H1 (cell line): Measurements from ENCODE around the gene SNW1. TPM values are rescaled to one million over a fixed set of nuclear protein-coding genes. Genes with fewer than 3 reads are reported as not detected.
A peak's percentile ranks its signal among the peaks of the same experiment; 100 is the strongest.

Experiments
- ASH2L ChIP-seq: fragments of 200-600, 300-600 bp; sonication (generic); IDR thresholded peaks from one replicate; pipeline ENCODE4 v1.7.1; 2017; ENCODE audit warnings: low read length
- BACH1 ChIP-seq: IDR thresholded peaks from 2 replicates; pipeline ENCODE4 v1.6.1; 2012; ENCODE audit warnings: low read length, improper control_type of control experiment
- CREB1 ChIP-seq: IDR thresholded peaks from 2 replicates; pipeline ENCODE4 v1.6.1; 2012; ENCODE audit warnings: inconsistent platforms
- EP300 ChIP-seq, 2 experiments: IDR thresholded peaks; 1 replicate in 1 of 2; 2 replicates in 1 of 2; pipeline ENCODE4 v1.6.1; 2011 to 2012; ENCODE audit warnings: low read depth in 2 of 2, low read length in 2 of 2, mild to moderate bottlenecking in 2 of 2, borderline replicate concordance in 1 of 2, inconsistent platforms in 1 of 2, moderate library complexity in 1 of 2
- HDAC2 ChIP-seq, 2 experiments: fragments of 300-600 bp in 1 of 2; sonication (generic) in 1 of 2; IDR thresholded peaks; 2 replicates each; pipeline ENCODE4 v1.6.1; 2011 to 2012; ENCODE audit warnings: low read depth in 2 of 2, low read length in 2 of 2, mild to moderate bottlenecking in 2 of 2, moderate library complexity in 2 of 2, borderline replicate concordance in 1 of 2, inconsistent platforms in 1 of 2
- JUND ChIP-seq: IDR thresholded peaks from 2 replicates; pipeline ENCODE4 v1.6.1; 2011; ENCODE audit warnings: mild to moderate bottlenecking, improper control_type of control experiment, low read length
- KDM4A ChIP-seq: IDR thresholded peaks from one replicate; pipeline ENCODE4 v1.7.1; 2012; ENCODE audit warnings: low read depth, mild to moderate bottlenecking, moderate library complexity, low read length, inconsistent platforms; ENCODE audit not compliant: severe bottlenecking
- KDM5A ChIP-seq: fragments of 200-600 bp; IDR thresholded peaks from 2 replicates; pipeline ENCODE4 v1.7.1; 2012; ENCODE audit warnings: mild to moderate bottlenecking, low read length, inconsistent platforms, mixed read lengths
- NRF1 ChIP-seq: IDR thresholded peaks from 2 replicates; pipeline ENCODE4 v1.6.1; 2011; ENCODE audit warnings: mild to moderate bottlenecking, low read depth, low read length, improper control_type of control experiment
- PHF8 ChIP-seq: fragments of 200-600 bp; sonication (generic); conservative IDR thresholded peaks from 2 replicates; pipeline ENCODE4 v1.7.1; 2012; ENCODE audit warnings: low read depth, mild to moderate bottlenecking, inconsistent platforms, low read length, moderate library complexity
- POLR2A ChIP-seq, 2 experiments: IDR thresholded peaks; 1 replicate in 1 of 2; 2 replicates in 1 of 2; pipeline ENCODE4 v1.6.1; 2011; ENCODE audit warnings: low read depth in 2 of 2, low read length in 2 of 2, mild to moderate bottlenecking in 2 of 2; ENCODE audit errors: control extremely low read depth in 1 of 2
- POLR2AphosphoS5 ChIP-seq: IDR thresholded peaks from 2 replicates; pipeline ENCODE4 v1.6.1; 2011; ENCODE audit warnings: low read depth, low read length
- SP2 ChIP-seq: IDR thresholded peaks from 2 replicates; pipeline ENCODE4 v1.6.1; 2012; ENCODE audit warnings: mild to moderate bottlenecking, low read length, inconsistent platforms
- SP4 ChIP-seq: IDR thresholded peaks from 2 replicates; pipeline ENCODE4 v1.6.1; 2012; ENCODE audit warnings: low read length, inconsistent platforms
- TEAD4 ChIP-seq: IDR thresholded peaks from 2 replicates; pipeline ENCODE4 v1.6.1; 2012; ENCODE audit warnings: low read depth, low read length, inconsistent platforms, mixed read lengths
- polyA plus RNA-seq, 7 experiments: library from polyadenylated mRNA; depleted of rRNA in 3 of 7; stranded (reverse) in 5 of 7; unstranded in 2 of 7; fragments of >200 nt in 5 of 7; fragments of 200-250 nt in 2 of 7; gene quantifications; 1 replicate in 5 of 7; 2 replicates in 1 of 7; 4 replicates in 1 of 7; pipeline versions ENCODE4 v1.2.1 to v1.2.3, GENCODE V29; 2011 to 2013; ENCODE audit warnings: missing spikeins in 2 of 7, mixed read lengths in 2 of 7
- total RNA-seq: library from RNA; stranded (reverse); fragmentation: NEBNext Ultra II Directional; extraction: Animal tissue kit (Norgen Biotek cat#: 25700); gene quantifications from 2 replicates; pipeline ENCODE4 v1.2.1, GENCODE V29; 2021
- TF ChIP-seq, protein P1 (sequence below): IDR thresholded peaks from 2 replicates; pipeline ENCODE4 v1.6.1; 2012; ENCODE audit warnings: inconsistent platforms
- TF ChIP-seq, protein P2 (sequence below): IDR thresholded peaks from 2 replicates; pipeline ENCODE4 v1.6.1; 2012; ENCODE audit warnings: inconsistent platforms
- TF ChIP-seq, protein P3 (sequence below), 3 experiments: IDR thresholded peaks; 1 replicate in 2 of 3; 2 replicates in 1 of 3; pipeline versions ENCODE4 v1.5.1 to v1.6.1; 2011; ENCODE audit warnings: low read length in 3 of 3, mild to moderate bottlenecking in 3 of 3, inconsistent platforms in 2 of 3, low read depth in 1 of 3, moderate library complexity in 1 of 3; ENCODE audit not compliant: insufficient read depth in 1 of 3; ENCODE audit errors: control extremely low read depth in 1 of 3

Gene SNW1
- total and polyA plus RNA-seq, 2 of the 8 experiments (the other 6 are each of a cell fraction or from before 2014, with no cell fraction given), result 13.2 to 79.2 TPM

DNA sequence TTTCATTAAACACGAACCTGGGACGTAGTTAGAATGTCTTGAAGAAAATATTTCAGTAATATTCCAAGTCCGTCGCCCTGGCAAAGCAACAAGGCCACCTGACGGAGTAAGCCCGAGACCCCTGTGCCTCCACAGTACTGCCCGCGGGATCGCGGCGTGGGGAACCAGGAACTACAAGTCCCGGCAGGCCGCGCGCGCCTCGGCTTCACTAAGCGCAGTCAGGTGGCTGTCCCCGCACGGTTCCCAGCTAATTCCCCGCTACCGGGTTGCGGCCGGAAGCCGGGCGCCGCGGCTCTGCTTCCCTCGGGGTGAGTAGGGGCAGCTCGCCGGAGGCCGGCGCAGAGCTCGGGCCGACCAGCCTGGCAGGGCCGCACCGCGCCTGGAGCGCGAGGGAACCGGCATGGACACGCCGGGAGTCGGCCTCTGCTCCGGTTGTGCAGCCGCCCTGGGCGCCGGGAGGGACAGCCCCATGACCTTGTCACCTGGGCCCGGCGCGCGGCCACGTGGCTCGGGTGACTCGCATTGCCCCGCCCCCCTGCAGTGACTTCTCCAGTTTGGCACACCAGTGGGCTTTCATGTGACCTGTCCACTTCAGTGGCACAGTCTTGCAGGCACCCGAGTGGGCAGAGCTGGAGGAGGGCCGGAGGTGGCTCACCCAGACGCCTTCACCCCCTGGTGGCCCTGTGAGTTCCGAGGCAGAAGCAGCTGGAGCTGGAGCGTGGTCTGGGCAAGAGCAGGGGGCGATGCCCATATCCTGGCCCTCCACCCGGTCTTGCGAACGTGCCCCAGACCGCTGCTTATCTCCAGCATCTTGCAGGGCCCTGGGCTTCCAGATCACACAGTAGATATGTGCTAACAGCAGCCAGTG, 39.1 kb upstream of the SNW1 start, which contains the start of gene ADCK1 (continued):
- TF ChIP-seq KDM4A (peak; percentile 97), NRF1 (no peak), SP2 (no peak), CREB1 (no peak), SP4 (no peak; the same call in 1 of the 2 replicates), PHF8 (peak; percentile 84), KDM5A (peak; percentile 41; the same call in 1 of the 2 replicates), POLR2A (IDR thresholded peaks at IDR 0.05; ENCODE audit: control extremely low read depth in 1 of 2, low read depth in 2 of 2, low read length in 2 of 2) (peak in 1 of 2 experiments; percentile 88; a peak in 2 of 3 replicates), EP300 (IDR thresholded peaks at IDR 0.05; ENCODE audit: borderline replicate concordance in 1 of 2, low read depth in 2 of 2, low read length in 2 of 2) (no peak), JUND (no peak), POLR2AphosphoS5 (0 out of 2 replicates have a peak, but pooled peaks have one; percentile 43), BACH1 (peak; percentile 79), ASH2L (peak; percentile 88), TEAD4 (0 out of 2 replicates have a peak, but pooled peaks have one; percentile 7), HDAC2 (IDR thresholded peaks at IDR 0.05; ENCODE audit: borderline replicate concordance in 1 of 2, low read depth in 2 of 2, low read length in 2 of 2) (peak in 1 of 2 experiments; percentile 92; a peak in 1 of 4 replicates)
- TF ChIP-seq, protein P1, sequence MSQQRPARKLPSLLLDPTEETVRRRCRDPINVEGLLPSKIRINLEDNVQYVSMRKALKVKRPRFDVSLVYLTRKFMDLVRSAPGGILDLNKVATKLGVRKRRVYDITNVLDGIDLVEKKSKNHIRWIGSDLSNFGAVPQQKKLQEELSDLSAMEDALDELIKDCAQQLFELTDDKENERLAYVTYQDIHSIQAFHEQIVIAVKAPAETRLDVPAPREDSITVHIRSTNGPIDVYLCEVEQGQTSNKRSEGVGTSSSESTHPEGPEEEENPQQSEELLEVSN, result peak; percentile 56
- TF ChIP-seq, protein P2, sequence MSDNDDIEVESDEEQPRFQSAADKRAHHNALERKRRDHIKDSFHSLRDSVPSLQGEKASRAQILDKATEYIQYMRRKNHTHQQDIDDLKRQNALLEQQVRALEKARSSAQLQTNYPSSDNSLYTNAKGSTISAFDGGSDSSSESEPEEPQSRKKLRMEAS, result peak; percentile 94
- TF ChIP-seq, protein P3, sequence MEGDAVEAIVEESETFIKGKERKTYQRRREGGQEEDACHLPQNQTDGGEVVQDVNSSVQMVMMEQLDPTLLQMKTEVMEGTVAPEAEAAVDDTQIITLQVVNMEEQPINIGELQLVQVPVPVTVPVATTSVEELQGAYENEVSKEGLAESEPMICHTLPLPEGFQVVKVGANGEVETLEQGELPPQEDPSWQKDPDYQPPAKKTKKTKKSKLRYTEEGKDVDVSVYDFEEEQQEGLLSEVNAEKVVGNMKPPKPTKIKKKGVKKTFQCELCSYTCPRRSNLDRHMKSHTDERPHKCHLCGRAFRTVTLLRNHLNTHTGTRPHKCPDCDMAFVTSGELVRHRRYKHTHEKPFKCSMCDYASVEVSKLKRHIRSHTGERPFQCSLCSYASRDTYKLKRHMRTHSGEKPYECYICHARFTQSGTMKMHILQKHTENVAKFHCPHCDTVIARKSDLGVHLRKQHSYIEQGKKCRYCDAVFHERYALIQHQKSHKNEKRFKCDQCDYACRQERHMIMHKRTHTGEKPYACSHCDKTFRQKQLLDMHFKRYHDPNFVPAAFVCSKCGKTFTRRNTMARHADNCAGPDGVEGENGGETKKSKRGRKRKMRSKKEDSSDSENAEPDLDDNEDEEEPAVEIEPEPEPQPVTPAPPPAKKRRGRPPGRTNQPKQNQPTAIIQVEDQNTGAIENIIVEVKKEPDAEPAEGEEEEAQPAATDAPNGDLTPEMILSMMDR (IDR thresholded peaks at IDR 0.05; ENCODE audit: control extremely low read depth in 1 of 3, insufficient read depth in 1 of 3, low read depth in 1 of 3, low read length in 3 of 3), result peak in 2 of 3 experiments; percentile 26 to 40; a peak in 2 of 4 replicates
